GM21737 (cell line): ENCODE results near the gene TBX4.
"Not testable (repeated sequence)": the region's sequence is repeated elsewhere in the genome, so short reads cannot be mapped to it uniquely, and the experiment has no call there.

Source experiments
- ATAC-seq: cut with Tn5 transposase; IDR thresholded peaks from one replicate; pipeline ENCODE4 v1.9.1; 2021; ENCODE audit warnings: mild to moderate bottlenecking, moderate library complexity; ENCODE audit not compliant: unreplicated experiment

Gene TBX4

DNA sequence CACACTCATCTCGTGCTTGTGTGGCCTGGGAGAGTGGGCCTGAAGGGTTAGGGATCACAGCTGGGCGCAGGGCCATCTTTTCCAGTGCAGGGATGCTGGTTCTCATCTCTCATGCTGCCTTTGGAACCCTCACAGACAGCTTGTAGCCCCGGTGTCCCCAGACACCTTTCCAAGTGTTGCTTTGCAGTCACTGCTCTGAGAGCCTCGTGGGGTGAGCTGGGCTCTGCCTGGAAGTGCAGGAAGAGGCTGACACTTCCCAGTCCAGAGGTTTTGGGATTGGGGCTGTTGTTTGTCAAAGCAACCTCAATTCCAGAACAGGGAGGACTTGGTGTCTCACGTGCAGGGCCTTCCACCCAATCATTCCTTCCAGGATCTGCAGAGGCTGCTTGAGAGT is 28.2 kb downstream of the TBX4 start:
- ATAC-seq: no peak

DNA sequence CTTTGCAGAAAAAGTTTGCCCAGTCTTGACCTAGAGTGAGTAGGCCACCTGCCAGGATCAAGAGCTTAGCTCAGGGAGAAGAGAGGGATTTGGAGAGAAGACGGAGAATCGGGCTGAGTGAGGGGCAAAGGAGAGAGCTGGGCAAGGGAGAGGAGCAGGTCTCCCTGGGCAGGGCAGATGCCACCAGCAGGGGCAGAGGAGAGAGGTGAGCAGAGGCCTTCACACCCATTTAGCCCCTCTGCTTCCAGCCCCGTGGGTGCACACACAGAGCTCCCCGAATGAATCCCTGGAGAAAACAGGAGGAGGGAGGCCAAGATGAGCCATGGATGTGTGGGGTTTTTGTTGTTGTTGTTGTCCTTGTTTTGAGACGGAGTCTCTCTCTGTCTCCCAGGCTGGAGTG is 29.2 kb downstream of the TBX4 start:
- ATAC-seq: no peak

DNA sequence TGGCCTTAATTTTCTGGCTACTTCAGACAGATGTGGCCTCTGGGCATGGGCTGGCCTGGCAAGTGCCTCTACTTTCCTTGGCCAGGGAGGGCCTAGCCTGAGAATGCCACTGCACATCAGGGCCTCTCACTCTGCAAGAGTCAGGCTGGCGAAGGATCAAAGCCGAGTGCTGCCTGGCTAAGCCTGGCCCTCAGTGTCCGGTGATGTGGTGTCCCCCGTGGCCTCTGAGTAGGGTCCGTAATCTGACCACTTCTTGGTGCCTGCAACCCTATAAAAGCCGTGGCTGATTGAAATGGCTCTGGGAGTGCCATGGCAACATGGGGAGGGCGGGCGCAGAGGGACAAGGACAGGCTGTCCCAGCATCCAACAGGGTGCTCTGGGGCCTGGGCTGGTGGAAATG is 30.2 kb downstream of the TBX4 start:
- no peak for ATAC-seq

DNA sequence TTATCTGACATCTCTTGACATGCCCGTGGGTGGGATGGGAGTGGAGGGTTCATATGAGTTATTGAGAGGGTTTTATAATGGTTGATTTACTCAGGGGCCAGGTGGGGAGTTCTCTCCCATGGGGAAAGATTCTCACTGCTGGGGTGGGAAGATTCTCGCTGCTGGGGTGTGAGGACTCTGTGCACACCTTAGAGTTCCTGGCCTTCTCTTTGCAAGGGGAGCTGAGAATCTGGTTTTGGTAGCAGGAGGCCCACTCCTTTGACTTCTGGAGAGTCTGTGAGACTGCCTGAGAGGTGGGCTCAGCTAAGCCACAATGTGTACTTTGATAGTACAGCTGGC is 31.5 kb downstream of the TBX4 start:
- ATAC-seq: no peak

GRCh38 chr17:61484174-61484573 is 32.0 kb downstream of the TBX4 start:
- no peak for ATAC-seq

GRCh38 chr17:61485067-61485775 is 33.0 kb downstream of the TBX4 start:
- no peak for ATAC-seq

DNA sequence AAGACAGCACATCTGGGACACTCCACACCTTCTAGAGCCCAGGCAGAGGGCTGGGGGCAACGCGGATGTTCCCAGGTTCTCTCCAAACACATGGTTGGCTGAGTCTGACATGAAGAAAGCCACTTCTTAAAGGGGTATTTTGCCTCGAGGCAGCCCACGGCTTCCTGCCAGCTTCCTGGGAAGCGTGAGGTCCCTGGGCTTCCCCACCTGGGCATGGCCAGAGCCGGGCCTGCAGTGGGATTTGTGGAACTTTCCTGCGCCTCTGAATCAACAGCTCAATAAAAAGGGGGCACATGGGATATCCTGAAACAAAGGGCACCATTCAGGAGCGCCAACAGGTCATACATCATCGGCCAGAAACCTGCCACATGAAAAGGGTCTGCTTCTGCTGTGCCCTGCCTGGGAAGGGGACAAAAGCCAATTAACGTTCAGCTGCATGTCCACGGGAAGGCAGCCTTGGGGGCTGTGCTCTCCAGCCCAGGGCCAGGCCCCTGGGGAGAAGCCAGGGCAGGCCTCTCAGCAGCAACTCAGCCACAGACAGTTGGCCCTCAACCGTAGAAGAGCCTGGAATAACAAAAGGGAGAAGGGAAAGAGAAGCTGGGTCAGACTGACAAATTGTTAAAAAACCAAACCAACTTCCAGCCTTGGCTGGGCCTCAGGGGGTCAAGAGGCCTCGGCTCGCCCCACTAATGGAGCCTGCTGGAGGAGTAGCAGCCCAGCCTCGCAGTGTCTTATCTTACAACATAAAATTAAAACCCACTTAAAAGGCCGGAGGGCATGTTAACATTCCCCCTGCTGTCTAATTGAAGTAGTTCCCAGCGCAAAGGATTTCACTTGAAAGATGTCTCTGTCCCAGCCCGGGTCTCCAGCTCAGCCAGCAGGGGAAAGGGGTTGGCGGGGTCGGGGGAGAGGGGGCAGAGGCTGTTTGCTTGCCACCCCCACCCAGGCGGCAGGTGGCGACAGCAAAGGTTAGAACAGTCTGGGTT is 34.2 kb downstream of the TBX4 start:
- no peak for ATAC-seq

- ATAC-seq: no peak
Measured at GRCh38 chr17:61487161-61487988, 35.2 kb downstream of the TBX4 start.

DNA sequence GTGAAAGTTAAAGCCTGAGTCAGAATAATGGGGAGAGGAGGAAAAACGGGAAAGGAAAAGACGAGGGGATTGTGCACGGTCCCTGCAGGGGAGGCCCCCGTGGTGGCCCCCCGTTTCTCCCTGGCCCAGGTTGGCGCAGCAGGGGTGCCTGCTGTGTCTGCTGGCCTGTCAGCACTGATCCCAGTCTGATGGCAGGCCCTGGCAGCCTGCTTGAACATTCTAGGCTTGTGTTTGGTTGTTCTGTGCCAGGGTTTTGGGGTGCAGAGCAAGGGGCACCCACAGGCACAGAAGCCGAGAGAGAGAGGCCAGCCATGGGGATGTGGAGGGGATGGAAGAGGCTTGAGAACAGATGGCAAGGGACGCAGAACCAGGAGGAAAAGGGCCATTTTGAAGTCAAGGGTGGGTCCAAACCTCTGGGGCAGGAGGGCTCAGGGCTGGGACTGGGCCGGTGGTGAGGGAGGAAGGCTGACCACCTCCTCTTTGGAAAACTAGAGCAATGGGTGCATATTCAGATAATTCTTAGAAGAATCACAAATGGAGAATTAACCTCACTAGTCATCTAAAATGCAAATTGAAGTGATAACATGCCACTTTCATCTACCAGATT is 35.9 kb downstream of the TBX4 start:
- no peak for ATAC-seq

GRCh38 chr17:61488878-61489718 is 36.9 kb downstream of the TBX4 start:
- ATAC-seq: no peak

DNA sequence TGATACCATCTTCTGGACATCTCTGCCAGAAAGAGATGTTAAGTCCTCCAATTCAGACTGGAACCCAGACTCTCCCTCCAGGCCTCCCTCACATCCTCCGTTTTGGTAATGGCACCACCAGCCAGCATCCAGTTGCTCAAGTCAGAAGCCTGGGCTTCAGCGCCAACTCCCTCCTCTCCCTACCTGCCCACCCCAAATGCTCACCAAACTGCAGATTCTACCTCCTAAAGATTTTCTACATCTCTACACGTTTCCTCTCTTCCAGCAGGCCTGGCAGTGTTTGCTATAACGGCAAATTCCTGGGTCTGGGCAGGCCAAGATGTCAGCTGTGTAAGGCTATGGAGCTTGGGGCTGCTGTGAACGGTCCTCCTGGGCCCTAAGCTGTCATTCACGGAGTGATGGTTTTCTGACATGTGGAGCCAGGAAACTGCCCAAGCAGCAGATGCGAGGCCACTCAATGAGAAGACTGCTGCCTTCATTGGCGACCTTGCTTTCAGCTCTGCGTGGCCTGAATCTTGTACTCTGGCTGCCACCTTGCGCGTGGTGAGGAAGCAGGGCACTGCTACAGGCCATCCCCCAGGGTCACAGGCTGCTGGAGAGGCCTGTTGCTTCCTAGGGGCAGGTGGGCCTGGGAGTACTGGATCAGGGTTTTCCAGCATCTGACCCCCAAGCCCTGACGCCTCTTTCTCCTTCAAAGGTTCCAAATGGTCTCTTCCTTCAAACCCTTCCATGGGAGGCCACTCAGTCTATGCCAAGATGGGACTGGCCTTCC is 37.7 kb downstream of the TBX4 start:
- ATAC-seq: no peak

DNA sequence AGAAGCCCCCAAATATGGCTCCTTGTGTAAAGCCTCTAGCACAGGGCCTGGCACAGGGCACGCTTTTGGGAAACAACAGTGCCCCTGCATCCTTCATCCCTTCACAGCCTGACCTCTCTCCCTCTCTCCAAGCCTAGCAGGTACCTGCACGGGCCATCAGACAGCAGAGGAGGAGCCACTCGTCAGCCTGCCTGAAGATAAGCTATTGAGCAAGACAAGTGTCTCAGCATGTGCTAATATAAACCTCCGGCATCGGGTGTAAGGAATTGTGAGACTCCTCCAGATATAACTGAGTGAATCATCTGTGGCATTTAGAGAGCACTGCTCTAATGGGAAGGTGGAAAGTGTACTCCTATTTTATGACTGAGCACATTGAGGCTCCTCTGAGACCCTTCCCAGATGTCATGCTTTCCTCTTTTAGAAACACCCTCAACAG is 38.3 kb downstream of the TBX4 start:
- ATAC-seq: no peak

- no peak for ATAC-seq
Measured at GRCh38 chr17:61491981-61492380, 39.8 kb downstream of the TBX4 start.

- ATAC-seq: no peak
Measured at GRCh38 chr17:61492759-61493526, 40.7 kb downstream of the TBX4 start.

DNA sequence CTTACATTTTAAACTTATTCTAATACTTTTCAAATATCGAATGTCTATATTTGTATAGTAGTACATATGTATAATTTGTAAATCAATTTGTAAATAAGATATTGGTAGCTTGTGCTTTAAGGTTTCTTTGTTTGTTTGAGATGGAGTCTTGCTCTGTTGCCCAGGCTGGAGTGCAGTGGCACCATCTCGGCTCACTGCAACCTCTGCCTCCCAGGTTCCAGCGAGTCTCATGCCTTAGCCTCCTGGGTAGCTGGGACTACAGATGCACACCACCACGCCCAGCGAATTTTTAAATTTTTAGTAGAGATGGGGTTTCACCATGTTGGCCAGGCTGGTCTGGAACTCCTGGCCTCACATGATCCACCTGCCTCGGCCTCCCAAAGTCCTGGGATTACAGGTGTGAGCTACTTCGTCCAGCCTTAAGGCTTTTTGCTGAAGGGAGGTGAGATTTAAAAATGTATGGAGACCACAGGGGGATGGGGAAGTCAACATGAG is 41.7 kb downstream of the TBX4 start:
- not testable (repeated sequence) for ATAC-seq

DNA sequence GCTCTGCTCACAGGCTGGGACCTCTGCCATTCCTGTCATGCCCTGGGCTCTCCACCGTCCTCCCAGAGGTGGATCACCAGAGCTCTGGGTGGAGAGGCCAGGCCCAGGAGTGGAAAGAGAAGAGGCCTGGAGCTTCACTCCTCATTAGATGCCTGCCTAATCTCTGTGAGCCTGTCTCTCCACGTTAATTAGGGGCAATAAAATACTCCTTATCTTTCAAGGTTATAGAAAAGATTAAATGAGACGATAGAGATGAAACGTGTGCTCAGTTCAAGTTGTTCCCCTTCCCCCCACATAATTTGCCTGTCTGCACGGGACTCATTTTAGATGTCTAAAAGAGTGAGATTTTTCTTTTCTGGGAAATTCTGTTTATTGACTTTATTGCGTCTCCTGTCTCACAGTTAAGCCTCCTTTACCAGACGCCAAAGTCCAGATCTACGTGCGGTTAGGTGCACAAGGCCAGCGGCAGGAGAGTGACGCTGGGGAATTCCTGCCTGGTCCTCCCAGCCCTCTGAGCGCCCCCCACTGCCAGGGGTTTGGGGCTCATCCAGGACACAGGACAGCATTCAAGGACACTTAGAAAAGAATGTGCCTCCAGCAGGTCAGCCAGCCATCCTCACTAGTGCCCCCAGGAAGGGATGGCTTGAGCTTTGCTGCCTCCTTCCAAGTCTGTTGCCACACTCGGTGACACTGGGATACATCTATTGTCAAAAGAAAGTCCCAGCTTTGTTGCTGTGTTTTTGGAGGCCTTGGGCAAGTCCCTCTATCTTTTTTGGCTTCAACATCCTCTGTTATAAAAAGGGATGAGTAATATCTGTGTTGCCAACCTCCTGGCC is 42.3 kb downstream of the TBX4 start:
- no peak for ATAC-seq

- ATAC-seq: no peak
Measured at GRCh38 chr17:61495161-61495857, 43.1 kb downstream of the TBX4 start.
